Measurements from ENCODE around the gene RALGPS1. TPM values are rescaled to one million over a fixed set of nuclear protein-coding genes. Genes with fewer than 3 reads are reported as not detected.
"Not testable (repeated sequence)": the region's sequence is repeated elsewhere in the genome, so short reads cannot be mapped to it uniquely, and the experiment has no call there.

Gene RALGPS1
- total RNA-seq, 1 experiment from 2014 or later, result 6.4 TPM

DNA sequence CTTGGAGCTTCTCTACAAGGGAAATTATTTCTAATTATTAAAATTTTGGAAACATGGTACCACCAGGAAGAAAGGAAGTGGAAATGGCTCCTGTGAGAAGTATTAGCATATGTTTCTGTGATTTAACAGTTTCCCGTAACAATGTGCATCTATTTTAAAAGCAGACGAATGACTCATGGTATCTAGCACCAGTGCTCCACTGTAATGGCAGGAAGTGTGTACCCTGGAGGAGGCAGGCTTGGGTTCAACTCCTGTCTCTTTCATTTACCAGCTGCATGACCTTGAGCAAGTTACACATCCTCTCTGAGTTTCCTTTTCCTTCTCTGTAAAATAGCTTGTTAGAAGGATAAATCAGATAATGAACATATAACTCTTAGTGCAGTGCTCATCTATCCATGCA, 248.8 kb downstream of the RALGPS1 start:
- Histone ChIP-seq H3K4me3 (ENCODE audit: insufficient read depth, low read depth, low read length) (no peak overlapping the region), H3K36me3 (replicated peaks; ENCODE audit: control insufficient read depth, insufficient read depth, low read length) (no peaks in the 10 kb centered on the region), H3K27me3 (ENCODE audit: control insufficient read depth, insufficient read depth, low read length) (no peaks in the 10 kb centered on the region; the same call in 1 of the 2 replicates)
- no peak for DNase-seq

DNA sequence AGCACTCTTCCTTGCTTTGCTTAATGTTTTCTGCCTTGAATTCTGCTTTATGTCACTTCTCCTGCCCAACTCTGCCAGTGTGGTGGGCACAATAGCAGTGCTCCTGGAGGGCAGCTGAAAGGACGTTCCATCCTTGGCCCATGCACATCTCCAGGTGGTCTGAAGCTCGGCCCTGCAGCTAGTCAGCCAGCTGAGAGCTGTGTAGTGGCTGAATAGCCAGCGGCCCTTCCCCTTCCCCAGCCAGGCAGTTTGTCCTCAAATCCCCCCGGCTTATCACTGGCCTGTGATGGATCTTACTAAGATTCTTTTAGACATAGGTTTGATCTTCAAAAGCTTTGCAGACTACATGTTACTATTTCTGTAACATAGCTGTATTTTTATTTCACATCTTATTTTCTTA, 250.5 kb downstream of the RALGPS1 start:
- no peak for DNase-seq
- no peaks in the 10 kb centered on the region for H3K36me3 ChIP-seq (replicated peaks; ENCODE audit: control insufficient read depth, insufficient read depth, low read length)
- H3K27me3 ChIP-seq (ENCODE audit: control insufficient read depth, insufficient read depth, low read length), result no peaks in the 10 kb centered on the region; the same call in 1 of the 2 replicates
- no peak overlapping the region for H3K4me3 ChIP-seq (ENCODE audit: insufficient read depth, low read depth, low read length)

DNA sequence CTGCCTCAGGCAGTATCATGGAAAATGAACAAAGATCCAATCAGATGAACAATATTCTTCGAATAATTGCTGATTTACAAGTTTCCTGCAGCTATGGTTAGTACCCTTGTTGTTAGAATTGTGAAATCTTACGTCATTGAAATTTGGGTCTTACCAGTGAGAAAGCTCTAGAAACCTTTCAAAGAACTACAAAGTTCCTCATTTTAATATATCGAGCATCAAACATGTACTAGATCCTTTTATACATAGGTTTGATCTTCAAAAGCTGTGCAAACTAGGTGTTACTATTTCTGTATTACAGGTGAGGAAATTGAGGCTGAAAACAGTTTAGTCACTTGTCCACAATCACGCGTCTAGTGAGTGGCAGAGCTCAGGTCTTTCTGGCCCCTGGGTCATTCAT, 251.5 kb downstream of the RALGPS1 start:
- no peak for DNase-seq
- Histone ChIP-seq H3K36me3 (replicated peaks; ENCODE audit: control insufficient read depth, insufficient read depth, low read length) (no peaks in the 10 kb centered on the region), H3K4me3 (ENCODE audit: insufficient read depth, low read depth, low read length) (no peak overlapping the region), H3K27me3 (ENCODE audit: control insufficient read depth, insufficient read depth, low read length) (no peaks in the 10 kb centered on the region; the same call in 1 of the 2 replicates)

DNA sequence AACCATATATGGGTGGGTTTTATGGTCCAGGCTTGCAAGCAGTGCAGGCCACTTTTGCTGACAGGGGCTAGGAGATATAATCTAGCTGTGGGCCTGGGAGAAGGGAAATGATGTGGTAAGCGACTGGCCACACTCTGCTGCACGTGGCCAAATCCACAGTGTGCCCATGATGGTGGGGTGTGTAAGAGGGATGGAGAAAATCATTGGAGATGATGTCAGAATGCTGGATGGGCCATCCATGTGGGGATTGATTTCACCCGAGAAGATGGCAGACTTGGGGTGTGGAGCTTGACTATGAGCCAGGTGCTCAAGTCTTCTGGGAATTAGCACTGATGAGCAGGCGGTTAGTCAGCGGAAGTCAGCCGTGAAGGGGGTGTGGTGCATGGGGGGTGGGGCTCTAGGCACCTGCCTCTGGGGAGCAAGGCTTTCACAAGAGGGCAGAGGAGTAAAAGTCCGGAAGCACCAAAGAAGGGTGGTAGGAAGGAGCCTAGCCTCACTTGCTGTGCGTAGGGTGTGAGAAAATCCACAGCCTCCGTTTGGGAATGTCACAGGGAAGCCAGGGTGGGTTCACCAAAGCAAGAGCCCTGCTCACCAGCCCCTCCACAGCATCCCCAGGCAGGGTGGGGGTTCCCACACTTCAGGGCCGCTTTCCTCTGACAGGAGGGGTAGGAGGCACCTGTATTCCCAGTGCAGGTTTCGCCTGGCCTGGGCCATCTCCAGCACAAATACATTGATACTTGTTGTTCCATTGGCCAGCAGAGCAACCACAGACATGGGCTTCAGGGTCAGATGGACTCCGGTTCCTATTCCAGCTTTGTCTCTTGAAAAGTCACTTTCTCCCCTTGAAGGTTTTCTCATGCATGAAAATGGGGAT, 252.3 kb downstream of the RALGPS1 start:
- no peak overlapping the region for H3K4me3 ChIP-seq (ENCODE audit: insufficient read depth, low read depth, low read length)
- H3K36me3 ChIP-seq (replicated peaks; ENCODE audit: control insufficient read depth, insufficient read depth, low read length), result no peaks in the 10 kb centered on the region
- DNase-seq, result no peak
- no peaks in the 10 kb centered on the region for H3K27me3 ChIP-seq (ENCODE audit: control insufficient read depth, insufficient read depth, low read length)

DNA sequence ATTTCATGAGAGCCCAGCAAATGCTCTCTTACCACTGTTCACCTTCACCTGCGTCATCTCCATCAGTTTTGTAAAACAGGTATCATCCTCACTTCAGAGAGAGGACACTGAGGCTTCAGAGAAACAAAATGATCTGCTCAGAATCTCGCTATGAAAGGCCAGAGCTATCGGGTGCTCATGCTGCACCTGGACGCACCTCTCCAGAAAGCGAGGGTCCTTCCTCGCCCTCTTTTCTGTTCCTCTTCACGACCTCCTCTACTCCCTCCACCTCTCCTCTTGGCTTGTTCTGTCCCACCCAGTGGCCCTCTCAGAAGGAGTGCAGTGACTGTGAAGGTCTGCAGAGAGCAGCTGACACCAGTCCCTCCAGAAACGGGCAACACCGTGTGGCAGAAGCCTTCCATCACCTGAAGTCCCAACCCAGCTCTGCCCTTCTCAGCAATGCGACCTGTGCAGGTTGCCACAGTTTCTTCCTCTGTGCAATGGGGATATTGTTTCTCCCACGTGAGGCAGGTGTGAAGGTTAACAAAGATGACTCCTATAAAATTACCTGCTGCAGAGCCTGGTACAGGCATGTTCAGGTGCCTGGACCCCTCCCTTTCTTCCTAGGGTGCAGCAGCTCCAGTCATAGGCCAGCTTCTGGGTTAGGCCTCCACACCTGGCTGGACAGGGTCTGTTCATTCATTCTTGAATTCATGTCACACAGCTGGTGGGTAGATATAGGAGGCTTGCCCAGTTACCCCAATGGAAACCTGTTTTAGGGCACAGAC, 253.2 kb downstream of the RALGPS1 start:
- no peak for DNase-seq
- no peaks in the 10 kb centered on the region for H3K36me3 ChIP-seq (replicated peaks; ENCODE audit: control insufficient read depth, insufficient read depth, low read length)

DNA sequence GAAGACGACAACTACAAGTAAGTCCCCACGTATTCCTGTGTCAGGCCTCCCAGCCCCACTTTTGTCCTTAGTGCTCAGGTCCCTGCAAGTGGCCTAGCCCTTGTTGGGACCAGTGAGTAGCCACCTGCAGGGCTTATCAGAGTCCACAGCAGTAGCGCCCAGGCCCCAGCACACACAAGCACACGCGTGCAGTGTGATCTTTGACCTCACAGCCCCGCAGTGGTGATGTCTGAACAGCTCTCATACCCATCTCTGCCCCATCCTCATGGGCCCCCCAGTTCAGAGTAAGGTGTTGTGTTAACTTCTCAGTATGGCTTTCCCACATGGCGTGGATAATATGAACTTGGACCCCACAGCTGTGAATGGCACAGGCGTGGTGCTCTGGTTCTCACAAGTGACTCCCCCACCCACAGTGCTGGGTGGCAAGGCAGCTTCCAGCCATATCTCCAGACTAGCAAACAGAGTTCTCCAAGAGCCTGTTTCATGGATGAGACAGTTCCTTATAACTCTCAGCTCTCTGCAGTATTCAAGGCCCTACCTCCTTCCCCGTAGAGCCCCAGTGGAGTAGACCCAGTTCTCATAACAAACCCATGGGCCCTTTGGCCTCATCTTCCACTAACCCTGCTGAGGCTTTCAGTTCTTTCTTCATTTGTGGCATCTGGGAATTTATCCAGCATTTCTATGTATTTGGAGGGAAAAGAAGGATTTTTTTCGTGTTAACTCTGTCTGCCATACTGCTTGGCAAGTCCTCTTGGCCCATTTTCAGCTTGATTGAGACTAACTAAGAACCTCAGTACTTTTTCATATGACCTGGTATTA, 254.4 kb downstream of the RALGPS1 start:
- DNase-seq, result no peak
- Histone ChIP-seq H3K36me3 (replicated peaks; ENCODE audit: control insufficient read depth, insufficient read depth, low read length) (no peaks in the 10 kb centered on the region), H3K4me3 (ENCODE audit: insufficient read depth, low read depth, low read length) (no peak overlapping the region), H3K27me3 (ENCODE audit: control insufficient read depth, insufficient read depth, low read length) (no peaks in the 10 kb centered on the region)

More for the DNA sequence above, 253.2 kb downstream of the RALGPS1 start:
- Histone ChIP-seq H3K27me3 (ENCODE audit: control insufficient read depth, insufficient read depth, low read length) (no peaks in the 10 kb centered on the region), H3K4me3 (ENCODE audit: insufficient read depth, low read depth, low read length) (no peak overlapping the region)

DNA sequence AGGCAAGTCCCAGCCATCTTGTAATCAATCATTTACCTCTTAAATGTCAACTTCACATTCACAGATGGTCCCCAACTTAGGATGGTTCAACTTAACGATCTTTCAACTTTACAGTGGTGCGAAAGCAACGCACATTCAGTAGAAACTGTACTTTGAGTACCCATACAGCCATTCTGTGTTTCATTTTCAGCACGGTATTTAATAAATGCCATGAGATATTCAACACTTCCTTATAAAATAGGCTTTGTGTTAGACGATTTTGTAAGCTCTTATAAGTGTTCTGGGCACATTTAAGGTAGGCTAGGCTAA, 254.9 kb downstream of the RALGPS1 start:
- Histone ChIP-seq H3K4me3 (ENCODE audit: insufficient read depth, low read depth, low read length) (no peak overlapping the region), H3K27me3 (ENCODE audit: control insufficient read depth, insufficient read depth, low read length) (no peaks in the 10 kb centered on the region), H3K36me3 (replicated peaks; ENCODE audit: control insufficient read depth, insufficient read depth, low read length) (no peaks in the 10 kb centered on the region)
- no peak for DNase-seq

DNA sequence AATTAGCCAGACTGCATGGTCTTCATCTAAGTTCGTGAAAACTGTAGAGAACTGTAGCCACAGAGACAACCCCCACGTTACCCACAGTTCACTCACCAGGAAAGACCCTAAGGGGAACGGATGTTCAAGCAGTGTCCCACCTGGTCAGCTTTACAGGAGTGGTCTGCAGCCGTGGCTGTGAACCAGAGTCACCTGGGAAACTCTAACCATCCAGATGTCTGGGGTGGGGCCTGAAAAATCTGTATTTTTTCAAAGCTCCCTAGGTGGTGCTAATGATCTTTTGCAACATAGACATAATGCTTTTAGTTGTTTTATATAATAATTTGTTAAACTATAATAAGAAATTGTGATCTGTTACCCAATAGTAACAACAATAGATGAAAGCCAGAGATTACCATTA, 255.5 kb downstream of the RALGPS1 start:
- Histone ChIP-seq H3K27me3 (ENCODE audit: control insufficient read depth, insufficient read depth, low read length) (no peaks in the 10 kb centered on the region), H3K4me3 (ENCODE audit: insufficient read depth, low read depth, low read length) (no peak overlapping the region), H3K36me3 (replicated peaks; ENCODE audit: control insufficient read depth, insufficient read depth, low read length) (no peaks in the 10 kb centered on the region)
- DNase-seq, result no peak

DNA sequence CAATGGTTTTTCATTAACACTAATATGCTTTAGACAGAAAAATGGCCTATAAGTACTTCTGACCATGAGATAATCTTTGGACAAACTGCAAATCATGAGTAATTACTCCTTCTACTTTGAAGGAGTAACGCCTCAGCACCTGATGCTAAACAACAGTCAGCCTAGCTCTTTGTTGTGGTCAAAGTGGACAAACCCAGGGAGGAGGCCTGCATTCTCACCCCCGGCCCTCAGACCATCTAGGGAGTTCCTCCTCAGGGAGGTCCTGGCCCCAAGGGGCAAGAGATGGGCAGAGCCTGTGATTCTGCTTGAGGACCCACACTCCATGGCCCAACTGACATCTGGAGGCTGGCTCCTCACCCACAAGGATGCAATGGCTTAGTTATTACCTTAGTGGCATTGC, 256.1 kb downstream of the RALGPS1 start:
- H3K27me3 ChIP-seq (ENCODE audit: control insufficient read depth, insufficient read depth, low read length), result no peaks in the 10 kb centered on the region
- no peak for DNase-seq
- H3K36me3 ChIP-seq (replicated peaks; ENCODE audit: control insufficient read depth, insufficient read depth, low read length), result no peaks in the 10 kb centered on the region
- no peak overlapping the region for H3K4me3 ChIP-seq (ENCODE audit: insufficient read depth, low read depth, low read length)

DNA sequence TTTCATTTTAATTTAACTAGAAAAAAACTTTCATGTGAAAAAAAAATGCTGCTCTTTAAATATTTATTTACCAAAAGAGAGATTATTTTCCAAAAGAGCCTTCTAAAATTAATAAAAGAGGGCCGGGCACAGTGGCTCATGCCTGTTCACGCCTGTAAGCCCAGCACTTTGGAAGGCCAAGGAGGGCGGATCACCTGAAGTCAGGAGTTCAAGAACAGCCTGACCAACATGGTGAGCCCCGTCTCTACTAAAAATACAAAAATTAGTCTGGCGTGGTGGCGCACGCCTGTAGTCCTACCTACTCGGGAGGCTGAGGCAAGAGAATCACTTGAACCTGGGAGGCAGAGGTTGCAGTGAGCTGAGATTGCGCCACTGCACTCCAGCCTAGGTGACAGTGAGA, 256.8 kb downstream of the RALGPS1 start:
- DNase-seq; H3K36me3 ChIP-seq (replicated peaks; ENCODE audit: control insufficient read depth, insufficient read depth, low read length); H3K27me3 ChIP-seq (ENCODE audit: control insufficient read depth, insufficient read depth, low read length); H3K4me3 ChIP-seq (ENCODE audit: insufficient read depth, low read depth, low read length): not testable (repeated sequence)

DNA sequence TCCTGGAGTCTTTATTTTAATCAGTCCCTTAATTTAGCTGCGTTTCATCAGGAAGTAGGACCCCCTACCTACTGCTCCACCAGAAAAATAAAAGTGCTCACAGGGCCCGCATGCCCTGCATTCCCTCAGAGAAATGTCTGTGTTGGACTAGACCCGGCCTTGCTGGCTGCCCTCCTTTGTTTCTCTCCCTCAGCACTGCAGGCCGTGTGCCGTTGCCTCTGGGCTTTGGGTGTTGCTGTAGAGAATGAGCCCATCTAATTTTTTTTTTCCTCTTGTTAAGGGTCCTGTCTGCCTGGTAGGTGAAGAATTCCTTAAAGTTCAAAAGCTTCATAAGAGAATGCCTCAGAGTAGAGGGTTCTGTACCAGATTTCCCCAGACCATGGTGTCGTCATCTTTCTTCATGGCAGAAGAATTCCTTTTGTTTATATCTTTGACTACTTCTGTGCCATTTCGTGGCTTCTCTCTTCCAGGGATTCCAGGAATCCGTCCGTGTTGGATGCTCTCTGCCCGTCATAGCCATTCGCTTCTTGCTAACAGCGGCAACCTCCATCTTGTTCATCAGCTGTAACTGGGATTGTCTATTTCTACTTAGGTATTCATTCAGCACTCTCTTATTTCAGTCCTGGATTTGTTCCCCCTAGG, 257.6 kb downstream of the RALGPS1 start:
- no peak for DNase-seq
- Histone ChIP-seq H3K36me3 (replicated peaks; ENCODE audit: control insufficient read depth, insufficient read depth, low read length) (no peaks in the 10 kb centered on the region), H3K27me3 (ENCODE audit: control insufficient read depth, insufficient read depth, low read length) (no peaks in the 10 kb centered on the region), H3K4me3 (ENCODE audit: insufficient read depth, low read depth, low read length) (no peak overlapping the region)

DNA sequence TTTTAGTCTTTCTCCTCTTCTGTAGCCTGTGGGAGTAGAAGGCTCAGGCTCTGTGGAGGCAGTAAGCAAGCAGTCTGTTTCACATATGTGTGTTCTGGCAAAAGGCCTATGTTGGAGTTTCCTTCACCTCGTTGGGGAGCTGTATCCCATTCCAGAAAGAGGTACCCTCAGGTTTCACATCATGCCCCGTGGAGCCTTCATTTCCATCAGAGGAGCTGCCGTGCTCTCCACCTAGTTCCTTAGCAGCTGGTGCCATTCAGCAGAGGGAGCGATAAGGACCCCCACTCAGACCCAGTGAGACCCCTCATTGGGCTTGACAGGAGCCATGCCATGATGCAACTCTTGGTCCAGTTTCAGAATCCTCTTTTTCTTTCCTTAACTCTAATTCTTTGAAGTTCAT, 258.5 kb downstream of the RALGPS1 start:
- H3K4me3 ChIP-seq (ENCODE audit: insufficient read depth, low read depth, low read length), result no peak overlapping the region
- H3K36me3 ChIP-seq (replicated peaks; ENCODE audit: control insufficient read depth, insufficient read depth, low read length), result no peaks in the 10 kb centered on the region
- DNase-seq, result no peak
- no peaks in the 10 kb centered on the region for H3K27me3 ChIP-seq (ENCODE audit: control insufficient read depth, insufficient read depth, low read length)

DNA sequence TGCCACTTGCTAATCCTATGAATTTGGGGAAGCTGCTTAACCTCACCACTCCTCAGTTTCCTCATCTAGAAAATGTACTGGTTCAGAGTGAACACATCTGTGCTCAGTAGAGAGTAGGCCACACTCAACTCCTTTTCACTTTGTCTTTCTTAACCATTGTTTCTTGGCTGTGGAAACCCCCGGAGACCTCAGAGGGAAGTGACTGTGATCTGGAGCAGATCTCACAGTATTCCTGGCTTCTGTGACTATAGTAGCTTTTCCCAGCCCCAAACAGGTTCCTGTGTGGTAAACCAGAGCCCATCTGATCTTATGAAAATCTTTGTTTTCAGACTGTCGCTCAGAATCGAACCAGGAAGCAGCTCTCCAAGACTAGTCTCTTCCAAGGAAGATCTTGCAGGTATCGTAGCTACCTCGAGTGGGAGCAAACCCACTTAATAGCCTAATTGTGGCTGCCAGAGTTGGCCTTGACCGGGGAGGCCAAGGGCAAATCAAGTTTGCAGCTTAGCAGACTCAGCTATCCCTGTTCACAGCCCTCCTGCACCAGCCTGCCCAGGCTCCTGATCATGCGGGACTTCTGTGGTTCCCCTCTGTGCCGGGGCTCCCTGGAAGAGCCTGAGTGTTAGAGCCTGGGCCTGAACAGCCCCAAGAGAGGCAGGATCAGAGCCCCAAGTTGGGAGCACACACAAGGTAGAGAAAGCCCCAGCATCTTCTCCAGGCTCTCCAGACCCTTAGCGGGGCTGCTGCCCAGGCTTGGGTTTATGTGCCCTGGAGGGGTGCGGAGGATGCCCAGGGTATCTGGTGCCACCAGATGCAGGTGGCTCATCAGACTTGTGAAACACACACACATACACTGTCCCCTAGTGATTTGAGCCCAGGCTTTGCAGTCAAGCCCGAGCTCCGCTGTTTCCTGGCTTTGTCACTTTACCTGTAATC, 260.1 kb downstream of the RALGPS1 start:
- DNase-seq, result no peak
- Histone ChIP-seq H3K4me3 (ENCODE audit: insufficient read depth, low read depth, low read length) (no peak overlapping the region), H3K27me3 (ENCODE audit: control insufficient read depth, insufficient read depth, low read length) (no peaks in the 10 kb centered on the region), H3K36me3 (replicated peaks; ENCODE audit: control insufficient read depth, insufficient read depth, low read length) (no peaks in the 10 kb centered on the region)

Data from H7 (cell line).